AG04450 (cell line): ENCODE data around the gene CDK11B. TPM values are rescaled to one million over a fixed set of nuclear protein-coding genes. Genes with fewer than 3 reads are reported as not detected.

Experiments
- CTCF ChIA-PET: fragments of 300-600, 350-600 bp; formaldehyde crosslinking; extraction: SDS; loops from one replicate; lab custom pipeline; 2022; ENCODE audit warnings: antibody characterized with exemption, inconsistent platforms; lab: Charles Lee
- POLR2A ChIA-PET: fragments of 350-600 bp; formaldehyde crosslinking; extraction: SDS; loops from one replicate; lab custom pipeline; 2021; ENCODE audit warnings: antibody characterized with exemption, inconsistent platforms; lab: Yijun Ruan, JAX
- DNase-seq: peaks from one replicate; pipeline ENCODE4 v3.0.0-alpha.2; 2011; ENCODE audit warnings: low read depth, low spot score
- H3K27ac ChIP-seq: one replicate; pipeline ENCODE4 v1.5.1; 2012; ENCODE audit warnings: low read depth, low read length, control low read depth
- H3K27me3 ChIP-seq: one replicate; pipeline ENCODE4 v1.6.0; 2012; ENCODE audit warnings: low read length; ENCODE audit not compliant: control insufficient read depth, insufficient read depth
- H3K4me3 ChIP-seq: 2 replicates; pipeline ENCODE4 v1.5.1; 2011; ENCODE audit warnings: mild to moderate bottlenecking, low read depth, low read length, control low read depth
- H3K9me3 ChIP-seq: 2 replicates; pipeline ENCODE4 v1.5.1; 2012; ENCODE audit warnings: low read length; ENCODE audit not compliant: control insufficient read depth, insufficient read depth
- CTCF ChIP-seq: IDR thresholded peaks from 2 replicates; pipeline ENCODE4 v1.5.1; 2011; ENCODE audit warnings: low read depth, low read length, control low read depth, inconsistent platforms
- polyA plus RNA-seq: library from polyadenylated mRNA; depleted of rRNA; stranded (reverse); fragments of >200 nt; gene quantifications from 2 replicates; pipeline ENCODE4 v1.2.3, GENCODE V29; 2011

Gene CDK11B
- polyA plus RNA-seq, 1 experiment = 6.7 TPM

GRCh38 chr1:1622788-1623094 lies 36.1 kb downstream of the CDK11B start:
- DNase-seq = no peak
- H3K27ac ChIP-seq = no peak overlapping the region
- no peaks in the 10 kb centered on the region; the same call in 1 of the 2 replicates for H3K9me3 ChIP-seq
- ChIA-PET POLR2A (no interaction called here), CTCF (no interaction called here)
- no peaks in the 10 kb centered on the region for H3K27me3 ChIP-seq
- TF ChIP-seq CTCF = no peak
- no peak overlapping the region for H3K4me3 ChIP-seq

- no peak for DNase-seq
- Histone ChIP-seq H3K4me3 (no peak overlapping the region), H3K27ac (no peak overlapping the region), H3K9me3 (no peaks in the 10 kb centered on the region; the same call in 1 of the 2 replicates), H3K27me3 (no peaks in the 10 kb centered on the region)
- POLR2A ChIA-PET = no interaction called here
- CTCF ChIA-PET = no interaction called here
- no peak for TF ChIP-seq CTCF
Observed at GRCh38 chr1:1622010-1622787, 36.6 kb downstream of the CDK11B start.

- POLR2A ChIA-PET = no interaction called here
- CTCF ChIA-PET = no interaction called here
Observed at GRCh38 chr1:1621173-1622009, 37.4 kb downstream of the CDK11B start.

GRCh38 chr1:1620433-1621139 lies 38.2 kb downstream of the CDK11B start:
- H3K9me3 ChIP-seq = no peaks in the 10 kb centered on the region; the same call in 1 of the 2 replicates
- H3K27me3 ChIP-seq = no peaks in the 10 kb centered on the region
- CTCF ChIA-PET = no interaction called here
- no peak for TF ChIP-seq CTCF
- POLR2A ChIA-PET = no interaction called here
- no peak for DNase-seq
- no peak overlapping the region for H3K4me3 ChIP-seq
- no peak overlapping the region for H3K27ac ChIP-seq

More at GRCh38 chr1:1621173-1622009, 37.4 kb downstream of the CDK11B start:
- DNase-seq = no peak
- Histone ChIP-seq H3K4me3 (no peak overlapping the region), H3K9me3 (no peaks in the 10 kb centered on the region; the same call in 1 of the 2 replicates), H3K27ac (no peak overlapping the region), H3K27me3 (no peaks in the 10 kb centered on the region)
- no peak for TF ChIP-seq CTCF
